Measurements from ENCODE around the gene MAPK14.
"Not testable (repeated sequence)": the region's sequence is repeated elsewhere in the genome, so short reads cannot be mapped to it uniquely, and the experiment has no call there.

Gene MAPK14

DNA sequence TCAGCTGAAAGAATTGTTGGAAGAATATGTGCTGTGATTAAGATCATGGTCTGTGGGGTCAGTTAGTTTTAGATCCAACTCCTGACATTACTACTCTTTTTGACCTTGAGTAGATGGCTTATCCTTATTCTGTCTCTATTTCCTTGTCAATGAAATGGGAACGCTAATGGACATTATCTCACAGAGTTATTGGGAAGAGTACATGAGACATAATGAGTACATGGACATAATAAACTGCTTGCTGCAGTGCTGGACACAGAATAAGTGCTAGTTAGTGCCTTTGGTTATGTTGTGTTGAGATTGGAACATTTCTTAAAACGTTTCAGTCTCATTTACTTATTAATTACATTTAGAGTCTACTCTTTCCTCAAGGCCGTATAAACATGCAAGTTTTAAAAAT is 42.6 kb downstream of the MAPK14 start:
- no peak for DNase-seq (ENCODE audit: low spot score)

DNA sequence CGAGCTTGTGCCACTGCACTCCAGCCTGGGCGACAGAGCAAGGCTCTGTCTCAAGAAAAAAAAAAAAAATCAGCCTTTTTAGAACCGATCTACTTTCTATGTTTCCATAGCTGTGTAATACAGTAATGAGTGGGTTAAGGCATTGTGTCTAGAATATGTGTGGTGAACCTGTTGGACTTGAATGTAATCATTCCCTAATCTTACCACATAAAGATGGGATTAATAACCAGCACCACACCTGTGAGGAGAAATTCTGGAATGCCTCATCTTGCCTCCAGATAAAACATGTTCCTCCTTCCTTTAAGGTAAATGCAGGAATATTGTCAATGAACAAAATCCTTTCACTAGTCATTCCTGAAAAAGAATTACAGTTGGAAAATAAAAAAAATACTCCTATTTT is 43.7 kb downstream of the MAPK14 start:
- DNase-seq (ENCODE audit: low spot score), result no peak

GRCh38 chr6:36071714-36072113 is 44.1 kb downstream of the MAPK14 start:
- DNase-seq (ENCODE audit: low spot score), result no peak

DNA sequence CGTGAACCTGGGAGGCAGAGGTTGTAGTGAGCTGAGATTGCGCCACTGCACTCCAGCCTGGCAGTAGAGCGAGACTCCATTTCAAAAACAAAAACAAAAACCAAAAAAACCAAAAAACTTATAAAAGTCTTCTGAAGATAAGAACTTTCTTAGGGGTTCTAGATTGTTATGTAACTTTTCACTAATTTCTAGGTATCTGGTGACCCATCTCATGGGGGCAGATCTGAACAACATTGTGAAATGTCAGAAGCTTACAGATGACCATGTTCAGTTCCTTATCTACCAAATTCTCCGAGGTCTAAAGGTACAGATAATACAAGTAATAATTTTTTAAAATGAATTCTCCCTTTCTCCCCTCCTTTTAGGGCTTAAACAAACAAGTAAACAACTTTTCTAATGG is 45.1 kb downstream of the MAPK14 start:
- DNase-seq (ENCODE audit: low spot score), result no peak

GRCh38 chr6:36073587-36073986 is 46.0 kb downstream of the MAPK14 start:
- no peak for DNase-seq (ENCODE audit: low spot score)

DNA sequence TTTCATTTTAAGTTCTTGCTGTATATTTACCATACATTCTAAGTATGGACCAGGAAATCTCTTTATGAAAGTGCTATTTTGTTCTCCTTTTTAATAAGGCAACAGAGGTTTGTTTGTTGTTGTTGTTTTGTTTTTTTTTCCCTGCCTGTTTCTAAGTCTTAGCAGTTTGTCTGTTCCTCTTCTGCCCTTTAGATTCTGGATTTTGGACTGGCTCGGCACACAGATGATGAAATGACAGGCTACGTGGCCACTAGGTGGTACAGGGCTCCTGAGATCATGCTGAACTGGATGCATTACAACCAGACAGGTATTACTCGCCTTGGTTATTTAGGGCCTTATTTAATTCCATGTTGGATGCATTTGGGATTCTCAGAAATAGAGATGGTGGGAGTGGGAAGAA is 48.0 kb downstream of the MAPK14 start:
- DNase-seq (ENCODE audit: low spot score), result no peak

- no peak for DNase-seq (ENCODE audit: low spot score)
These were observed 48.8 kb downstream of the MAPK14 start for GRCh38 chr6:36076178-36077063.

- no peak for DNase-seq (ENCODE audit: low spot score)
These were observed 50.6 kb downstream of the MAPK14 start for GRCh38 chr6:36078159-36078558.

DNA sequence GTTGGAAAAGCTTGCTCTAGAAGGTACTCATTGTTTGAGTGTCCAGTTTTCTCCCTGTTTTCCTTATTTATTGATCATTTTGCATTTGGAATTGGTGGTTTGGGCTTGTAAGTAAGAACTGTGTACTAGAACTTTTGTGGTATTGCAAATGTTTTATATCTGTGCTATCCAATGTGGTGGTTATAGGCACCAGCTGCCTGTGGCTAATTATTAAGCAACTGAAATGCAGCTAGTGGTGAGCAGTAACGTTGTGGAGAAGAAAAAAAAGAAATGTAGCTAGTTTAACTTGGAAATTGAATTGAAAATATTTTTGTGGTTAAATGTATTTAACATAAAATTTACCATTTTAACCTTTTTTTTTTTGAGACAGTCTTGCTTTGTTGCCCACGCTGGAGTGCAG is 52.0 kb downstream of the MAPK14 start:
- no peak for DNase-seq (ENCODE audit: low spot score)

DNA sequence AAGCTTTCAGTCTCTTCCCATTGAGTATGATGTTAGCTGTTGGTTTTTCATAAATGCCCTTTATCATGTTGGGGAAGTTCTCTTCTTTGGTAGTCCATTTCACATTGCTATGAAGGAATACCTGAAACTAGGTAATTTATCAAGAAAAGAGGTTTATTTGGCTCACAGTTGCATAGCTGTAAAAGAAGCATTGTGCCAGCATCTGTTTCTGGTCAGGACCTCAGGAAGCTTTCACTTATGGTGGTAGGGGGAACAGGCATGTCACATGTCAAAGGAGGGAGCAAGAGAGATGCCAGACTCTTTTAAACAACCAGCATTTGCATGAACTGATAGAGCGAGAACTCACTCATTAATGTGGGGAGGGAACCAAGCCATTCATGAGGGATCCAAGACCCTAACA is 54.7 kb downstream of the MAPK14 start:
- DNase-seq (ENCODE audit: low spot score), result no peak

GRCh38 chr6:36083446-36083845 is 55.8 kb downstream of the MAPK14 start:
- no peak for DNase-seq (ENCODE audit: low spot score)

- not testable (repeated sequence) for DNase-seq (ENCODE audit: low spot score)
These were observed 60.6 kb downstream of the MAPK14 start for GRCh38 chr6:36088204-36088603.

GRCh38 chr6:36089048-36089447 is 61.4 kb downstream of the MAPK14 start:
- no peak for DNase-seq (ENCODE audit: low spot score)

DNA sequence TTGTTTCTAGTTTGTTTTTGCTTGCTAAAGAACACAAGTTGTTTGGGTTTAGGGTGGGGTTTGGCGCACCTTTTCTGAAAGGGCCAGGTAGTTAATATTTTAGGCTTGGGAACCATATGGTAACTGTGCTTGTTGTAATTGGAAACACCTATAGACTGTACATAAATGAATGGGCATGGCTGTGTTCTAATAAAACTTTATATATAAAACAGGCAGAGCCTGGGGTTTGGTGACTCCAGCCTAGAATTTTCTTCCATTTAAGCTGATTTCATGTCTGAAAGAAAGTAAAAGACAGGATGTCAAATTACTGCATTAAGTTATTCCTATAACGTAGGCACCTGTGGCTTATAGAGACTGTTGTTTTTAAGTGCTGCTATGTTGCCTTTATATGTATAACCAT is 66.6 kb downstream of the MAPK14 start:
- no peak for DNase-seq (ENCODE audit: low spot score)

DNA sequence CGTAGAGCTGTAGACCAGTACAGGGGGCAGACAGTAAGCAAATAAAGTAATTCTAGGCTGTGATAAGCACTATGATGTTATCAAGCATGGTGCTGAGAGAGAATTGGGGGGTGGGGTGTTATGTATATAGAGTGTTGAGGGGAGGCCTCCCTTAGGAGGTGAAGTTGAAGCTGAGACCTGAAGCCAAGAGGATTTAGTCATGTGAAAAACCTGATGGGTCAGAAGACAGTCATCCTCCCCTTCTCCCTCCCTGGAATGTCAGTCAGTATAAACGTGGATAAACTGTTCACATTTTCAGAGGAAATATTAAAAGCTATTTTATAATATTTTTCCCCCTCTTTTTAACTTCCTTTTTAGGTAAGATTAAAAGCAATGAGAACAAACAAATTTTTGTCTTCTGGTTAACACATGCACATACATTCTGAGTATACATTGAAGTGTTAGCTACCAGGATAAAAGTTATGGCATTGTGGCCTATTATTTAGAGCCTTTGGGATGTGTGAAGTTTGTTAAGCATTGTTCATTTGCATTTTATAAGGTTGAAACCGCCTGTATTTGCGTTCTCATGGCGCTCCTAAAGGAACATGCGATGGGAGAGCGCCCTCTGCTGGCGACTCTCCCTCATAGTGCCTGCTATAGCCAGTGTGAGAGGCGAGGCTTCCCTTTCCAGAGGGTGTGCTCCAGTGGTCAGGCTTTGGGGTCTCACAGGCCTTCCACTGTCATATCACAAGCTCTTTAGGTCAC is 67.3 kb downstream of the MAPK14 start:
- DNase-seq (ENCODE audit: low spot score), result peak; percentile 72

DNA sequence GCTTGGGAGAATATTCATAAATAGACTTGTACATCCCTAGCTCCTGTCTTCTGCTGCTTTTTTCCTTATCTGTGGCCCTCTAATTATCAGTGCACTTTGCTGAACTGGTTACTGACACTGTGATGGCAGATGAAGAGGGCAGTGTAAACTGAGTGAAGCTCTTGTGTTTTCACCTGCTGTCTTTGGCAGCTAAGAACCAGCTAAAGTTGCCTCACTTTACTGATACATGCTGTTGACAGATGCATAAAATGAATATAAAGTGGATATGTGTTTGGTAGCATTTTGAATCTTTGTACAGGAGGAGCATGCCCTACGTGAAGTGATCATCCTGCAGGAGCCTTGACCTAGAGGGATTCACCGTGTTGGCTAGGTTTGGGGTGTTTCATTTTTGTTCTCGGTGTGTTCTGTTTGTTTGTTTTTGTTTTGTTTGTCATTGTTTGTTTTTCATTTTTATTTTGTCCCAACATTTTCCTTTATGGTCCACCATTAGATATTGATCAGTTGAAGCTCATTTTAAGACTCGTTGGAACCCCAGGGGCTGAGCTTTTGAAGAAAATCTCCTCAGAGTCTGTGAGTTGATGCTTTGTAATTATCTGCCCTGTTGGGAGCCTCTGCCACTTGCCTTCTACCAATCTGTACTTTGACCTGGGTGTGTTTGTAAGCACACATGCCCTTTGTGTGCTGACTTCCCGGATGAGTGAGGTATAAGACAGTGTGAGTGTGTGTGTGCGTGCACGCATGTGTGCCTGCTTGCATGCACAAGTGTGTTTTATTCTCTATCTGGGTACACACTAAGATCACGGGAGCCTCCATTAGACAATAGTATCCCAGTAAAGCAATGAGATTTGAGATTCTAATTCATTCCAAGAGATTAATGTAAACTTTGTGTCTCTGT is 68.1 kb downstream of the MAPK14 start:
- DNase-seq (ENCODE audit: low spot score), result no peak

GRCh38 chr6:36098253-36098919 is 70.8 kb downstream of the MAPK14 start:
- DNase-seq (ENCODE audit: low spot score), result no peak

DNA sequence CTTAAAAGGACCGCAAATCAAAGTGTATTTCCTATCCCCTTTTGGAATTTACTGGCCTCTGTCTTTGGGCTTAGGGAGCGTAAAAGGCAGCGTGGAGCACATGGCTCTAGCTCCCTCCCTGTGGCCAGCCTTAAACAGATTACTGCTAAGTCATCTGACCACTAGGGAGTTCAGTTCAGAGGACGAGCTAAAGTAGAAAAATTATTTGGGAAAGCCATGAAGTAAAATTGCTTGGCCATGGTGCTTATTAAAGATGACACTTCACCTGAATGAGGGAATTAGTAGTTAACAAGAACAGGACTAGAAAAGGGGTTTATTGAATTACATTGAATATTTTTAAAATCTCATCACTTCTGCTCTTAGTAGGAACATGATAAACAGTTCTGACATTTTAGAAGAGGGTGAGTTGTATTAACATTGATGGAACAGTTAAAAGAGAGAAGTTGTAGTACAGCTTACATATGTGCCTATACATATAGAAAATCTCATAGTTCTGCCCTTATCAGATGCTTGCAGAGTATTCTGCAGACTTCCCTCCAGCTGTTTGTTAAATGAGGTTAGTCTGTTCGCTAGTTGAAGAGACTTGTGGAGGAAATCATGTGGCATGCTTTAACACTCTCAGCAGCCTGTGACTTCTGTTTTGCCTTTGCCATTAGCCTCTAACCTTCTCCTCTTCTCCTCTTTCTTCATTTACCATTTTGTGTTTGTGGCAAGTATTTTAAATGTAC is 71.5 kb downstream of the MAPK14 start:
- DNase-seq (ENCODE audit: low spot score), result no peak

DNA sequence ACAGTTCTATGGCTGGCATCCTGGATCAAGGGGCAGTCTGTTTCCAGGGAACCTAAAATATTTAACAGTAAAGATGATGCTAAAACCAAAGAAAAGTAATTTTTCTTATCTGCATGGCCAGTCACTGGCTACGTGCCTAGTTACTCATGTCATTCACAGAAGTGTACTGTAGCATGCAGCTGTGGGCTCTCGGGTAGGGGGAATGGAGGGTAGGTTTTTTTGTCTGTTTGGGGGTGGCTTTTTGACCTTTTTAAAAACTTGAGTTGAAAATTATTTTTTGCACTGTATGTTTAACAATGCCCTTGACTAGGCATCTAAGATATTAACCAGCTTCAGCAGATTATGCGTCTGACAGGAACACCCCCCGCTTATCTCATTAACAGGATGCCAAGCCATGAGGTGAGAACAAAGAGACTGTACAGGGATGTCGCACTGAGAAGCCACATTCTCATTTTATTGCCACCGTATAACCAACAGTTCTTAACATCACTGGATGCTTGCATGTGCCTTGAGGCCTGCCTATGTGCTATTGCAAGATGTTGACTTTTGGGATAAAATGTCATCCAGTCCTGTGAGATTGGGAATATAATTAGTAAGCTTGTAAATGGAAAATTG is 72.4 kb downstream of the MAPK14 start:
- DNase-seq (ENCODE audit: low spot score), result no peak

DNA sequence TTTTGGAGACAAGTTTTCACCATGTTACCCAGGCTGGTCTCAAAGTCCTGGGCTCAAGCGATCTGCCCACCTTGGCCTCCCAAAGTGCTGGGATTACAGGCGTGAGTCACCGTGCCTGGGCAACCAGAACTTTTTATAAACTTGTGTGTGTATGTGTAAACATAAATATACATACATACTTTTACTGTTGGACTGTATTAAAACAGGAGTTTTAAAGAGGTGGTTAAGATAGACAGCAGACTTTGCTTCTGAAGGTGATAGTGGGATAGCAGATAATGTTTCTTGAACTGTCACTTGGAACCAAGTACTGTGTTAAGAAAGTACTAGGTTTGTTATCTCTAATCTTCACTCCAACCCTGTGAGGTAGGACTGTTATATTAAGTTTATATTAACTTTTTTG is 74.1 kb downstream of the MAPK14 start:
- no peak for DNase-seq (ENCODE audit: low spot score)

GRCh38 chr6:36102853-36103252 is 75.2 kb downstream of the MAPK14 start:
- no peak for DNase-seq (ENCODE audit: low spot score)
